ENCODE results near the gene RFNG. TPM values are rescaled to one million over a fixed set of nuclear protein-coding genes. Genes with fewer than 3 reads are reported as not detected.
A peak's percentile ranks its signal among the peaks of the same experiment; 100 is the strongest.

Gene RFNG
- total and polyA plus RNA-seq, 2 of the 13 experiments (the other 11 are each of a cell fraction or from before 2014, with no cell fraction given), result 61.4 to 64.0 TPM

DNA sequence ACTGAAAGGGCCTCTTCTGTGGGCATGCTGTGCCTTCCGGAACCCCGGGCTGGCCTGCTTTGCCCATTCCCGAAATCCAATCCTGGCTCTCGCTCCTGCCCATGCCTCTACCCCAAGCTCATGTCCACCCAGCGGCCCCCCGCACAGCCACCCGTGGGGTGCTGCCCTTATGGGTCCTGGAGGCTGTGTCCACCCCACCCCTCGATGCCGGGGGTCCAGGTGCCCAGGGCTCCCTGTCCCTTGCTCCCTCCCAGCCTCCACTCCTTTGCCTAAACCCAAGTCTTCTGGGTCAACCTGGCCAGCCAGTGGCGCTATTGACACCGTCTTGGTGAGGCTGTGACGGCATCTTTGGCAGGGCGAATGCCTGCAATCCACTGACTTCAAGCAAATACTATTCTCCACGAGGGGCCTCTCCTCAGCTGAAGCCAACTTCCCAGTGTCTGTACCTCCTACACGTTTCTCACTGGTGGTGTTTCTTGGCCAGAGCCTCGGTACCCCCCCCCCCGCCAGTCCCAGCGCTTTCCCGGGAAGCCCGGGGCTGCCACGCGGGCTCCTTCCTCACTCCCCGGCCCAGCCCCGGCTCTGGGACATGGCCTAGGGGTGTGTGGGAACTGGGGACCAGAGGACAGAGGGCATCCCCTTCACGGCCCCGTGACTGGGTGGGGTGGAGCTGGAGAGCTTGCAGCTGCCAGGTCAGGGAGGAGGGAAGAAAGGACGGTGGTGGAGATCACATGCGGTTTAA is 26.2 kb upstream of the RFNG start (continued):
- TF ChIP-seq PAF1 (CRISPR knock-in tag; IDR thresholded peaks at IDR 0.05) (peak; percentile 78), BORCS8-MEF2B (CRISPR knock-in tag; IDR thresholded peaks at IDR 0.05) (peak; percentile 64; the same call in 1 of the 2 replicates), WIZ (CRISPR knock-in tag; IDR thresholded peaks at IDR 0.05) (0 out of 2 replicates have a peak, but pooled peaks have one; percentile 56), NR2F6 (IDR thresholded peaks at IDR 0.05) (no peak), NR2F6 (CRISPR knock-in tag; IDR thresholded peaks at IDR 0.05) (no peak), ZIK1 (CRISPR knock-in tag; IDR thresholded peaks at IDR 0.05; ENCODE audit: borderline replicate concordance, low read depth) (no peak), ZNF556 (CRISPR knock-in tag; IDR thresholded peaks at IDR 0.05; ENCODE audit: borderline replicate concordance) (no peak; the same call in 1 of the 2 replicates), PHF5A (CRISPR knock-in tag; IDR thresholded peaks at IDR 0.05; ENCODE audit: low read depth, unreplicated experiment) (no peak), GATA4 (IDR thresholded peaks at IDR 0.05; ENCODE audit: borderline replicate concordance, low read depth) (no peak), ESRRA (CRISPR knock-in tag; IDR thresholded peaks at IDR 0.05; ENCODE audit: low read depth) (0 out of 2 replicates have a peak, but pooled peaks have one; percentile 17), RFXAP (CRISPR knock-in tag; IDR thresholded peaks at IDR 0.05; ENCODE audit: borderline replicate concordance) (no peak; the same call in 1 of the 2 replicates), HMG20B (CRISPR knock-in tag; conservative IDR thresholded peaks at IDR 0.05) (no peak), NCOA5 (CRISPR knock-in tag; IDR thresholded peaks at IDR 0.05) (no peak), TAF1 (CRISPR knock-in tag; IDR thresholded peaks at IDR 0.05) (no peak), MYNN (CRISPR knock-in tag; IDR thresholded peaks at IDR 0.05; ENCODE audit: low read depth) (no peak), KDM3A (CRISPR knock-in tag; IDR thresholded peaks at IDR 0.05; ENCODE audit: low read depth) (no peak)
- TF ChIP-seq, protein P1, sequence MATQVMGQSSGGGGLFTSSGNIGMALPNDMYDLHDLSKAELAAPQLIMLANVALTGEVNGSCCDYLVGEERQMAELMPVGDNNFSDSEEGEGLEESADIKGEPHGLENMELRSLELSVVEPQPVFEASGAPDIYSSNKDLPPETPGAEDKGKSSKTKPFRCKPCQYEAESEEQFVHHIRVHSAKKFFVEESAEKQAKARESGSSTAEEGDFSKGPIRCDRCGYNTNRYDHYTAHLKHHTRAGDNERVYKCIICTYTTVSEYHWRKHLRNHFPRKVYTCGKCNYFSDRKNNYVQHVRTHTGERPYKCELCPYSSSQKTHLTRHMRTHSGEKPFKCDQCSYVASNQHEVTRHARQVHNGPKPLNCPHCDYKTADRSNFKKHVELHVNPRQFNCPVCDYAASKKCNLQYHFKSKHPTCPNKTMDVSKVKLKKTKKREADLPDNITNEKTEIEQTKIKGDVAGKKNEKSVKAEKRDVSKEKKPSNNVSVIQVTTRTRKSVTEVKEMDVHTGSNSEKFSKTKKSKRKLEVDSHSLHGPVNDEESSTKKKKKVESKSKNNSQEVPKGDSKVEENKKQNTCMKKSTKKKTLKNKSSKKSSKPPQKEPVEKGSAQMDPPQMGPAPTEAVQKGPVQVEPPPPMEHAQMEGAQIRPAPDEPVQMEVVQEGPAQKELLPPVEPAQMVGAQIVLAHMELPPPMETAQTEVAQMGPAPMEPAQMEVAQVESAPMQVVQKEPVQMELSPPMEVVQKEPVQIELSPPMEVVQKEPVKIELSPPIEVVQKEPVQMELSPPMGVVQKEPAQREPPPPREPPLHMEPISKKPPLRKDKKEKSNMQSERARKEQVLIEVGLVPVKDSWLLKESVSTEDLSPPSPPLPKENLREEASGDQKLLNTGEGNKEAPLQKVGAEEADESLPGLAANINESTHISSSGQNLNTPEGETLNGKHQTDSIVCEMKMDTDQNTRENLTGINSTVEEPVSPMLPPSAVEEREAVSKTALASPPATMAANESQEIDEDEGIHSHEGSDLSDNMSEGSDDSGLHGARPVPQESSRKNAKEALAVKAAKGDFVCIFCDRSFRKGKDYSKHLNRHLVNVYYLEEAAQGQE (IDR thresholded peaks at IDR 0.05; ENCODE audit: borderline replicate concordance in 1 of 2, low read depth in 1 of 2, low read length in 2 of 2), result no peak
- TF ChIP-seq, protein P2, sequence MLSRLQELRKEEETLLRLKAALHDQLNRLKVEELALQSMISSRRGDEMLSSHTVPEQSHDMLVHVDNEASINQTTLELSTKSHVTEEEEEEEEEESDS (CRISPR knock-in tag; IDR thresholded peaks at IDR 0.05; ENCODE audit: borderline replicate concordance), result no peak
- TF ChIP-seq, protein P3, sequence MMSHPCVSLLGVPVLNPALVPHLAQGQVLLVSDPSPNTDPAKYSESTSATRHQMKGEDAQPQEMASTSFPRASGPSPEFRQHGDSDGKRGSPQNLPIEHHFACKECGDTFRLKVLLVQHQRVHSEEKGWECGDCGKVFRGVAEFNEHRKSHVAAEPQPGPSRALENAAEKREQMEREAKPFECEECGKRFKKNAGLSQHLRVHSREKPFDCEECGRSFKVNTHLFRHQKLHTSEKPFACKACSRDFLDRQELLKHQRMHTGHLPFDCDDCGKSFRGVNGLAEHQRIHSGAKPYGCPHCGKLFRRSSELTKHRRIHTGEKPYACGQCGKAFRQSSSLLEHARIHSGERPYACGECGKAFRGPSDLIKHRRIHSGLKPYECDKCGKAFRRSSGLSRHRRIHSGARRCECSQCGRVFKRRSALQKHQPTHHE (CRISPR knock-in tag; IDR thresholded peaks at IDR 0.05; ENCODE audit: borderline replicate concordance), result no peak
- TF ChIP-seq, protein P4, sequence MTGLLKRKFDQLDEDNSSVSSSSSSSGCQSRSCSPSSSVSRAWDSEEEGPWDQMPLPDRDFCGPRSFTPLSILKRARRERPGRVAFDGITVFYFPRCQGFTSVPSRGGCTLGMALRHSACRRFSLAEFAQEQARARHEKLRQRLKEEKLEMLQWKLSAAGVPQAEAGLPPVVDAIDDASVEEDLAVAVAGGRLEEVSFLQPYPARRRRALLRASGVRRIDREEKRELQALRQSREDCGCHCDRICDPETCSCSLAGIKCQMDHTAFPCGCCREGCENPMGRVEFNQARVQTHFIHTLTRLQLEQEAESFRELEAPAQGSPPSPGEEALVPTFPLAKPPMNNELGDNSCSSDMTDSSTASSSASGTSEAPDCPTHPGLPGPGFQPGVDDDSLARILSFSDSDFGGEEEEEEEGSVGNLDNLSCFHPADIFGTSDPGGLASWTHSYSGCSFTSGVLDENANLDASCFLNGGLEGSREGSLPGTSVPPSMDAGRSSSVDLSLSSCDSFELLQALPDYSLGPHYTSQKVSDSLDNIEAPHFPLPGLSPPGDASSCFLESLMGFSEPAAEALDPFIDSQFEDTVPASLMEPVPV (CRISPR knock-in tag; IDR thresholded peaks at IDR 0.05), result 0 out of 2 replicates have a peak, but pooled peaks have one; percentile 34
- TF ChIP-seq, protein P5, sequence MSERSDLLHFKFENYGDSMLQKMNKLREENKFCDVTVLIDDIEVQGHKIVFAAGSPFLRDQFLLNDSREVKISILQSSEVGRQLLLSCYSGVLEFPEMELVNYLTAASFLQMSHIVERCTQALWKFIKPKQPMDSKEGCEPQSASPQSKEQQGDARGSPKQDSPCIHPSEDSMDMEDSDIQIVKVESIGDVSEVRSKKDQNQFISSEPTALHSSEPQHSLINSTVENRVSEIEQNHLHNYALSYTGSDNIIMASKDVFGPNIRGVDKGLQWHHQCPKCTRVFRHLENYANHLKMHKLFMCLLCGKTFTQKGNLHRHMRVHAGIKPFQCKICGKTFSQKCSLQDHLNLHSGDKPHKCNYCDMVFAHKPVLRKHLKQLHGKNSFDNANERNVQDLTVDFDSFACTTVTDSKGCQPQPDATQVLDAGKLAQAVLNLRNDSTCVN (CRISPR knock-in tag; IDR thresholded peaks at IDR 0.05; ENCODE audit: borderline replicate concordance), result no peak
